ENCODE measurements around the gene SNAP29. TPM values are rescaled to one million over a fixed set of nuclear protein-coding genes. Genes with fewer than 3 reads are reported as not detected.
"Not testable (repeated sequence)": the region's sequence is repeated elsewhere in the genome, so short reads cannot be mapped to it uniquely, and the experiment has no call there.

Gene SNAP29
- total RNA-seq, 2 experiments from 2014 or later = 20.0 to 22.6 TPM

DNA sequence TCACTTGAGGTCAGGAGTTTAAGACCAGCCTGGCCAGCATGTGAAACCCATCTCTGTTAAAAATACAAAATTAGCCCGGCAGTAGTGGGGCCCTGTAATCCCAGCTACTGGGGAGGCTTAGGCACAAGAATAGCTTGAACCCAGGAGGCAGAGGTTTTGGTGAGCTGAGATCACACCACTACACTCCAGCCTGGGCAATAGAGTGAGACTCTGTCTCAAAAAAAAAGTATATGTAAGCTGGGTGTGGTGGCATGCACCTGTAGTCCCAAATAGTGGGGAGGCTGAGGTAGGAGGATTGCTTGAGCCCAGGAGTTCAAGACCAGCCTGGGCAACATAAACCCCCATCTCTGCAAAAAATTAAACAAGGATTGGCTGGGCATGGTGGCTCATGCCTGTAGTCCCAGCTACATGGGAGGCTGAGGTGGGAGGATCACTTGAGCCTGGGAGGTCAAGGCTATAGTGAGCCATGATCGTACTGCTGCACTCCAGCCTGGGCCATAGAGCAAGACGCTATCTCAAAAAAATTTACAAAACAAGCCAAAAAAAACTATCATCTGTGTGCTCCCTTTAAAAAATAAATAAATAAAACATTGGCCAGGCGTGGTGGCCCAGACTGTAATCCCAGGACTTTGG, 69.2 kb downstream of the SNAP29 start:
- DNase-seq (no peak), ATAC-seq (no peak)
- Mint-ChIP-seq H3K36me3 (ENCODE audit: low read depth) (peaks cover 30% of the 10 kb centered on the region), H3K27ac (no peak overlapping the region), H3K4me3 (no peak overlapping the region), H3K4me1 (ENCODE audit: low read depth) (peaks cover 48% of the 10 kb centered on the region), H3K9me3 (no peaks in the 10 kb centered on the region), H3K27me3 (no peaks in the 10 kb centered on the region)
- TF ChIP-seq, protein P1, sequence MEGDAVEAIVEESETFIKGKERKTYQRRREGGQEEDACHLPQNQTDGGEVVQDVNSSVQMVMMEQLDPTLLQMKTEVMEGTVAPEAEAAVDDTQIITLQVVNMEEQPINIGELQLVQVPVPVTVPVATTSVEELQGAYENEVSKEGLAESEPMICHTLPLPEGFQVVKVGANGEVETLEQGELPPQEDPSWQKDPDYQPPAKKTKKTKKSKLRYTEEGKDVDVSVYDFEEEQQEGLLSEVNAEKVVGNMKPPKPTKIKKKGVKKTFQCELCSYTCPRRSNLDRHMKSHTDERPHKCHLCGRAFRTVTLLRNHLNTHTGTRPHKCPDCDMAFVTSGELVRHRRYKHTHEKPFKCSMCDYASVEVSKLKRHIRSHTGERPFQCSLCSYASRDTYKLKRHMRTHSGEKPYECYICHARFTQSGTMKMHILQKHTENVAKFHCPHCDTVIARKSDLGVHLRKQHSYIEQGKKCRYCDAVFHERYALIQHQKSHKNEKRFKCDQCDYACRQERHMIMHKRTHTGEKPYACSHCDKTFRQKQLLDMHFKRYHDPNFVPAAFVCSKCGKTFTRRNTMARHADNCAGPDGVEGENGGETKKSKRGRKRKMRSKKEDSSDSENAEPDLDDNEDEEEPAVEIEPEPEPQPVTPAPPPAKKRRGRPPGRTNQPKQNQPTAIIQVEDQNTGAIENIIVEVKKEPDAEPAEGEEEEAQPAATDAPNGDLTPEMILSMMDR (IDR thresholded peaks at IDR 0.05) = no peak
- CTCF ChIA-PET = interaction anchor here (0.6 to 0.8 kb wide), 3 partner anchors 8 to 175 kb away, joined by 3 to 4 read pairs (median 3); partner anchors contain the start of gene CRKL
- POLR2A ChIA-PET = no interaction called here
- intact Hi-C loops (cut with micrococcal nuclease) = loop anchor here (10.0 kb wide), 1 partner anchor 47 kb away; no protein-coding TSS in a partner anchor

DNA sequence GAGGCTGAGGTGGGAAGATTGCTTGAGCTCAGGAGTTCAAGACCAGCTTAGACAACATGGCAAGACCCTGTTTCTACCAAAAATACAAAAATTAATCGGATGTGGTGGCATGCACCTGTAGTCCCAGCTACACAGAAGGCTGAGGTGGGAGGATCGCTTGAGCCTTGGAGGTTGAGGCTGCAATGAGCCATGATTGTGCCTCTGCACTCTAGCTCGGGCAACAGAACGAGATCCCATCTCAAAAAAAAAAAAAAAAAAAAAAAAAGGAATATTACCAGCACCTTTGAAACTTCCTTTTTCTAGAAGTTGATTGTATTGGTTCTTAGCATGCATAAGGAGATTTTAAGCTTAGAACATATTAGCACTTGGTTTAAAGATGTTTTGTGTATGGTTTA, 69.8 kb downstream of the SNAP29 start:
- no peaks in the 10 kb centered on the region for H3K27me3 Mint-ChIP-seq
- TF ChIP-seq, protein P1 (IDR thresholded peaks at IDR 0.05) = no peak
- DNase-seq (no peak), ATAC-seq (no peak)
- no peak overlapping the region for H3K27ac Mint-ChIP-seq
- H3K4me3 Mint-ChIP-seq = no peak overlapping the region
- POLR2A ChIA-PET = no interaction called here
- H3K36me3 Mint-ChIP-seq (ENCODE audit: low read depth) = peaks cover 30% of the 10 kb centered on the region
- intact Hi-C loops (cut with micrococcal nuclease) = loop anchor here (10.0 kb wide), 1 partner anchor 46 kb away; no protein-coding TSS in a partner anchor
- CTCF ChIA-PET = interaction anchor here (0.6 to 0.8 kb wide), 3 partner anchors 9 to 174 kb away, joined by 3 to 4 read pairs (median 3); partner anchors contain the start of gene CRKL
- H3K9me3 Mint-ChIP-seq = no peaks in the 10 kb centered on the region
- peaks cover 47% of the 10 kb centered on the region for H3K4me1 Mint-ChIP-seq (ENCODE audit: low read depth)

DNA sequence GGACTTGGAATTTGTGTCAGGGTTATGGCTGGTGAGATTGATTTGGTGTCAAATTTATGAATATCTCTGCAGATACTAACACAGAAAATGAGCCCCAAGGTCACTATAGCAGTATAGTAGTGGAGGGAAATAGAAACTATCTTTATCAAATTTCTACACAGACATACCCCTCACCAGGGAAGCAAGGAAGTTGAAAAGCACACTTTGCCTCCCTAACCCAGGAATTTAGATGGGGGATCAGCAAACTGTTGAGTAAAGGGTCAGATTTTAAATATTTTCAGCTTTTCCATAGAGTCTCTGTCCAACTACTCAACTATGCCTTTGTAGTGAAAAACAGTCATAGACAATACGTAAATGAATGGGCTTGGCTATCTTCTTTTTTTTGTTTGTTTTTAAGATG, 71.2 kb downstream of the SNAP29 start:
- Mint-ChIP-seq H3K36me3 (ENCODE audit: low read depth) (peaks cover 38% of the 10 kb centered on the region), H3K4me1 (ENCODE audit: low read depth) (peaks cover 46% of the 10 kb centered on the region)

DNA sequence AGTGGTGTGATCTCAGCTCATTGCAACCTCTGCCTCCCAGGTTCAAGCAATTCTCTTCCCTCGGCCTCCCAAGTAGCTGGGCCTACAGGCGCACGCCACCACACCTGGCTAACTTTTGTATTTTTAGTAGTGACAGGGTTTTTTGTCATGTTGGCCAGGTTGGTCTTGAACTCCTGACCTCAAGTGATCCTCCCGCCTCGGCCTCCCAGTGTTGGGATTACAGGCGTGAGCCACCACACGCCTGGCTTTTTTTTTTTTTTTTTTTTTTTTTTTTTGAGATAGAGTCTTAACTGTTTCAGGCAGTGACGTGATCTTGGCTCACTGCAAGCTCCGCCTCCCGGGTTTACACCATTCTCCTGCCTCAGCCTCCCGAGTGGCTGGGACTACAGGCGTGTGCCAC, 71.6 kb downstream of the SNAP29 start:
- H3K27ac Mint-ChIP-seq; intact Hi-C loops (cut with micrococcal nuclease); CTCF ChIA-PET; H3K9me3 Mint-ChIP-seq; DNase-seq; ATAC-seq; POLR2A ChIA-PET; H3K27me3 Mint-ChIP-seq; H3K4me3 Mint-ChIP-seq: not testable (repeated sequence)
- H3K4me1 Mint-ChIP-seq (ENCODE audit: low read depth) = peaks cover 43% of the 10 kb centered on the region
- peaks cover 39% of the 10 kb centered on the region for H3K36me3 Mint-ChIP-seq (ENCODE audit: low read depth)

More for the DNA sequence above, 71.2 kb downstream of the SNAP29 start:
- Mint-ChIP-seq H3K27me3 (no peaks in the 10 kb centered on the region), H3K27ac (no peak overlapping the region), H3K9me3 (no peaks in the 10 kb centered on the region), H3K4me3 (no peak overlapping the region)
- POLR2A ChIA-PET = no interaction called here
- CTCF ChIA-PET = no interaction called here
- TF ChIP-seq, protein P1 (IDR thresholded peaks at IDR 0.05) = no peak
- intact Hi-C loops (cut with micrococcal nuclease) = no loop called here
- ATAC-seq (no peak), DNase-seq (no peak)

DNA sequence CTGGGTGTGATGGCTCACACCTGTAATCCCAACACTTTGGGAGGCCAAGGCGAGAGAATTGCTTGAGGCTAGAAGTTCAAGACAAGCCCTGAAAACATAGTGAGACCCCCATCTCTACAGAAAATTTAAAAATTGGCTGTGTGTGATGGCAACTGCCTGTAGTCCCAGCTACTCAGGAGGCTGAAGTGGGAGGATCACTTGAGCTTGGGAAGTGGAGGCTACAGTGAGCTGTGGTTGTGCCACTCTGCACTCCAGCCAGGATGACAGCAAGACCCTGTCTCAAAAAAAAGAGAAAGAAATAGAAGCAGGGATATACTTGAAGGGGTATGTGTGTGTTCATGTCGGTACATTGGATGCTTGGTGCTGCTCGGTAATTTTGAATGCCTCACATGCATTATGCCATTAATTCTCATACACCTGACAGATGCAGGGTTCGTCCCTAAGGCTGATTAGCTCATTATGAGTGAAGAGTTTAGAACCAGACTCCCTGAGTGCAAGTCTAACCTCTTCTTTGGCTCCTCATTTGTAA, 72.4 kb downstream of the SNAP29 start:
- intact Hi-C loops (cut with micrococcal nuclease) = no loop called here
- TF ChIP-seq, protein P1 (IDR thresholded peaks at IDR 0.05) = no peak
- H3K27me3 Mint-ChIP-seq = no peaks in the 10 kb centered on the region
- peaks cover 39% of the 10 kb centered on the region for H3K36me3 Mint-ChIP-seq (ENCODE audit: low read depth)
- H3K4me1 Mint-ChIP-seq (ENCODE audit: low read depth) = peaks cover 40% of the 10 kb centered on the region
- DNase-seq (no peak), ATAC-seq (no peak)
- H3K9me3 Mint-ChIP-seq = no peaks in the 10 kb centered on the region
- POLR2A ChIA-PET = no interaction called here
- H3K4me3 Mint-ChIP-seq = no peak overlapping the region
- CTCF ChIA-PET = interaction anchor here (1.3 kb wide), 1 partner anchor 14 kb away, joined by 4 read pairs; the partner anchor contains the start of gene CRKL
- no peak overlapping the region for H3K27ac Mint-ChIP-seq
